T-cell (primary cell): Measurements from ENCODE around the gene HECW1. TPM values are rescaled to one million over a fixed set of nuclear protein-coding genes. Genes with fewer than 3 reads are reported as not detected.

ENCODE experiments used
- ATAC-seq, 4 experiments: fragments of 200-7000 bp in 3 of 4; fragments of 150-1000 bp in 1 of 4; cut with Tn5 transposase; replicated peaks in 1 of 4; 1 replicate in 3 of 4; 2 replicates in 1 of 4; pipeline ENCODE4 v1.10.0; 2021; ENCODE audit warnings: moderate library complexity in 3 of 4, mild to moderate bottlenecking in 2 of 4, moderate number of reproducible peaks in 1 of 4
- CTCF ChIA-PET, 2 donors: fragments of 300-600 bp; sonication (Branson Sonifier 250); formaldehyde crosslinking; loops; one replicate each; lab custom pipeline; 2022; ENCODE audit warnings: antibody characterized with exemption in 2 of 2; lab: Charles Lee
- POLR2A ChIA-PET, 2 donors: fragments of 300-600 bp; sonication (Branson Sonifier 250); formaldehyde crosslinking; loops; one replicate each; lab custom pipeline; 2022; ENCODE audit warnings: antibody characterized with exemption in 2 of 2; lab: Charles Lee
- DNase-seq, 35 experiments: peaks; one replicate each; pipeline versions ENCODE4 v3.0.0 to v3.0.0-alpha.2; 2013 to 2023
- H3K27ac ChIP-seq: one replicate; pipeline ENCODE4 v1.5.1; 2013; ENCODE audit warnings: low read length
- H3K27me3 ChIP-seq, 2 experiments: replicated peaks in 1 of 2; 1 replicate in 1 of 2; 2 replicates in 1 of 2; pipeline versions ENCODE4 v1.6.1 to v1.7.0; 2013; ENCODE audit warnings: low read length in 1 of 2, mixed read lengths in 1 of 2; ENCODE audit not compliant: control insufficient read depth in 2 of 2, insufficient read depth in 2 of 2; ENCODE audit errors: extremely low read depth in 1 of 2
- H3K36me3 ChIP-seq, 2 donors: 1 replicate in 1 of 2; 2 replicates in 1 of 2; pipeline versions ENCODE4 v1.6.1 to v1.7.0; 2013; ENCODE audit warnings: low read length in 1 of 2; ENCODE audit not compliant: control insufficient read depth in 2 of 2, insufficient read depth in 1 of 2; ENCODE audit errors: extremely low read depth in 1 of 2
- H3K4me1 ChIP-seq, 2 experiments: 1 replicate in 1 of 2; 2 replicates in 1 of 2; pipeline versions ENCODE4 v1.6.1 to v1.7.0; 2013; ENCODE audit warnings: low read length in 2 of 2, mixed read lengths in 1 of 2; ENCODE audit not compliant: insufficient read depth in 2 of 2, control insufficient read depth in 1 of 2; ENCODE audit errors: extremely low read depth in 1 of 2
- H3K4me3 ChIP-seq, 2 donors: 1 replicate in 1 of 2; 2 replicates in 1 of 2; pipeline versions ENCODE4 v1.5.1 to v1.7.0; 2013; ENCODE audit warnings: mild to moderate bottlenecking in 2 of 2, low read length in 1 of 2, moderate library complexity in 1 of 2; ENCODE audit not compliant: control insufficient read depth in 1 of 2; ENCODE audit errors: extremely low read depth in 1 of 2
- H3K9me3 ChIP-seq: 2 replicates; pipeline ENCODE4 v1.7.0; 2013
- H3K27ac Mint-ChIP-seq, 2 donors: one replicate each; pipeline ENCODE4 v1.8.0; 2020 to 2021; ENCODE audit warnings: mild to moderate bottlenecking in 2 of 2, mixed read lengths in 2 of 2
- H3K27me3 Mint-ChIP-seq, 2 donors: one replicate each; pipeline ENCODE4 v1.8.0; 2021 to 2022; ENCODE audit warnings: mixed read lengths in 2 of 2
- H3K36me3 Mint-ChIP-seq: one replicate; pipeline ENCODE4 v1.8.0; 2021; ENCODE audit warnings: mixed read lengths
- H3K4me1 Mint-ChIP-seq, 3 donors: one replicate each; pipeline ENCODE4 v1.8.0; 2020 to 2022; ENCODE audit warnings: mixed read lengths in 3 of 3, mild to moderate bottlenecking in 1 of 3
- H3K4me3 Mint-ChIP-seq, 3 donors: one replicate each; pipeline ENCODE4 v1.8.0; 2020 to 2022; ENCODE audit warnings: mild to moderate bottlenecking in 3 of 3, mixed read lengths in 3 of 3, moderate library complexity in 3 of 3
- H3K9me3 Mint-ChIP-seq, 3 donors: one replicate each; pipeline ENCODE4 v1.8.0; 2020 to 2022; ENCODE audit warnings: mixed read lengths in 3 of 3
- WGBS: methylation state at CpG from one replicate; pipeline ENCODE4 v1.1.5; 2013; ENCODE audit warnings: missing lambda C conversion rate; ENCODE audit not compliant: insufficient coverage; 5-methylcytosine and 5-hydroxymethylcytosine counted together
- total RNA-seq, 35 experiments: library from RNA in 6 of 35; stranded (reverse) in 6 of 35; fragments of 120-200 nt in 1 of 35; gene quantifications; one replicate each; pipeline versions ENCODE4 v1.2.1 to v1.2.4 and lab custom pipeline; 2013 to 2026

The HECW1 gene
- total RNA-seq, 5 donors from 2014 or later (not counting 1 experiment from before 2014, with no cell fraction given): not detected

GRCh38 chr7:43391518-43391917, 279.1 kb downstream of the HECW1 start:
- ATAC-seq (no peak), DNase-seq (no peak)
- no peaks in the 10 kb centered on the region for H3K36me3 ChIP-seq
- no peaks in the 10 kb centered on the region for H3K9me3 Mint-ChIP-seq
- H3K9me3 ChIP-seq: no peaks in the 10 kb centered on the region
- ChIA-PET CTCF (no interaction called here), POLR2A (interaction anchor here in 1 of 2 donors (0.6 kb wide), 1 partner anchor 84 kb away, joined by 4 read pairs; no protein-coding TSS in a partner anchor)
- H3K4me1 Mint-ChIP-seq: no peaks in the 10 kb centered on the region
- H3K4me3 ChIP-seq: no peak overlapping the region
- H3K36me3 Mint-ChIP-seq: no peaks in the 10 kb centered on the region
- H3K27me3 Mint-ChIP-seq: peaks cover 7 to 16% of the 10 kb centered on the region in 2 donors
- H3K27me3 ChIP-seq: no peaks in the 10 kb centered on the region
- H3K4me1 ChIP-seq: no peaks in the 10 kb centered on the region
- no CpG with 5 or more reads among the region's 1 CpG for WGBS
- no peak overlapping the region for H3K4me3 Mint-ChIP-seq
- H3K27ac Mint-ChIP-seq: no peak overlapping the region
- H3K27ac ChIP-seq: no peak overlapping the region

DNA sequence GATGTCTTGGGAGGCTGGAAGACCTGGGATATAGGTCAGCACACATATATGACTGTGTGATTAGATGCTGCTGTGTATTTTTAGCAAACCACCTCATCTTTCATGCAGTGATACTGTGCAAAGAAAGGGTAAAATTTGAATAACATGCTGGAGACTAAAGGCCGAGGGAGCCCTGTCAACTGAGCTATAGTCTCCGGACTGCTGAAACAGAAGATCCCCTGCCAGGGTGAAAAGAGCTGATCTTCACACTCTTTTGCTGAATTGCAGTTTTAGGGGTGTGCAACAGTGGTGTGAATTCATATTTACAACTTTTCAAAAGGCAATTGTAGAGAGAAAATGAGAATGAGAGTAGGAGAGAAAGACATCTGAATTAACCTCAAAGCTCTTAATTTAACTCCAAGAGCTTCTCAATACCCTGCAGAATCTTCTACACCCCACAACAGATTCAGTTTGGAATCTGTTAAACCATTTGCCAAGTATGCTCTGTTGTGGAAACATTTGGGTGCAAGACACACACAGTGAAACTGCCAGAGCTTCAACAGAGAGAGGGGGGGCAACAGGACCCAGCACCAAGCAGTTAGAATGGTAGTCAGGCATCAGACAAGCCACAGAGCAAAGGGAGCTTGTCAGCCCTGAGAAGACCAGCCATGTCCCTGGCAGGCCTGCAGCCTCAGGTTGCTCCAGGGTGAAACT, 280.3 kb downstream of the HECW1 start:
- ATAC-seq (no peak), DNase-seq (no peak)
- Histone ChIP-seq H3K27ac (no peak overlapping the region), H3K27me3 (no peaks in the 10 kb centered on the region), H3K4me3 (no peak overlapping the region), H3K36me3 (no peaks in the 10 kb centered on the region), H3K9me3 (no peaks in the 10 kb centered on the region), H3K4me1 (no peaks in the 10 kb centered on the region)
- CTCF ChIA-PET: no interaction called here
- Mint-ChIP-seq H3K4me3 (no peak overlapping the region), H3K36me3 (no peaks in the 10 kb centered on the region), H3K27ac (no peak overlapping the region), H3K9me3 (no peaks in the 10 kb centered on the region), H3K4me1 (no peaks in the 10 kb centered on the region), H3K27me3 (peaks cover 17 to 24% of the 10 kb centered on the region in 2 donors)
- POLR2A ChIA-PET: no interaction called here
- WGBS: 100% methylated on average over 1 of the region's 2 CpGs

DNA sequence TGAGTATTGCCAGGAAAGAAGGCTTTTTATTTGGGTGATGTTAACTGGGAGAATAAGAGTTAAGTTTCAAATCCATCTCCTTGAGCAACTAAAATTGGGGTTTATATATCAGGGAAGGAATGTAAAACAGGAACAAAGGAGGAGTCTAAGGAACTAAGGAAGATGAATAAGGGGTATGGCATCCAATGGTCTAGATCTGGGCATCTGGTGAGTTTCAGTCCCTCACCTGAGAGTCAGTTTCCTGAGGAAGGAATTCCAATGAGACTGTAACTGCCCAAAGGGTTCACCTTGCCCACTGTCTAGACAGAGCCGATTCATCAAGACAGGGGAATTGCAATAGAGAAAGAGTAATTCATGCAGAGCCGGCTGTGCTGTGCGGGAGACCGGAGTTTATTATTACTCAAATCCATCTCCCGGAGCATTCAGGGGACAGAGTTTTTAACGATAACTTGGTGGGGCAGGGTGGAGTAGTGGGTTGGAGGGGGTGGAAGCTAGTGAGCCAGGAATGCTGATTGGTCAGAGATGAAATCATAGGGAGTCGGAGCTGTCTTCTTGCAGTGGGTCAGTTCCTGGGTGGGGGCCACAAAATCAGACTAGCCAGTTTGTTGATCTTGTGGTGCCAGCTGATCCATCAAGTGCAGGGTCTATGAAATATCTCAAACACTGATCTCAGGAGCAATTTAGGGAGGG, 282.1 kb downstream of the HECW1 start:
- ChIA-PET POLR2A (no interaction called here), CTCF (no interaction called here)
- H3K27me3 ChIP-seq: no peaks in the 10 kb centered on the region
- WGBS: 89% methylated on average over 6 of the region's 7 CpGs
- Mint-ChIP-seq H3K27ac (no peak overlapping the region), H3K9me3 (no peaks in the 10 kb centered on the region), H3K36me3 (no peaks in the 10 kb centered on the region), H3K4me3 (no peak overlapping the region), H3K4me1 (no peaks in the 10 kb centered on the region), H3K27me3 (peaks cover 21 to 28% of the 10 kb centered on the region in 2 donors)
- no peaks in the 10 kb centered on the region for H3K9me3 ChIP-seq
- no peak overlapping the region for H3K4me3 ChIP-seq
- H3K27ac ChIP-seq: no peak overlapping the region
- H3K4me1 ChIP-seq: no peaks in the 10 kb centered on the region
- DNase-seq (no peak), ATAC-seq (no peak)
- no peaks in the 10 kb centered on the region for H3K36me3 ChIP-seq

GRCh38 chr7:43395351-43395750, 282.9 kb downstream of the HECW1 start:
- DNase-seq: no peak
- Histone ChIP-seq H3K36me3 (no peaks in the 10 kb centered on the region), H3K4me1 (no peaks in the 10 kb centered on the region), H3K27me3 (no peaks in the 10 kb centered on the region), H3K9me3 (no peaks in the 10 kb centered on the region), H3K27ac (no peak overlapping the region), H3K4me3 (no peak overlapping the region)
- Mint-ChIP-seq H3K4me1 (no peaks in the 10 kb centered on the region), H3K27ac (no peak overlapping the region), H3K9me3 (no peaks in the 10 kb centered on the region), H3K36me3 (no peaks in the 10 kb centered on the region), H3K27me3 (peaks cover 21 to 28% of the 10 kb centered on the region in 2 donors), H3K4me3 (no peak overlapping the region)
- ChIA-PET CTCF (no interaction called here), POLR2A (no interaction called here)
- no peak for ATAC-seq
- WGBS: 66% methylated on average over 2 of the region's 2 CpGs

DNA sequence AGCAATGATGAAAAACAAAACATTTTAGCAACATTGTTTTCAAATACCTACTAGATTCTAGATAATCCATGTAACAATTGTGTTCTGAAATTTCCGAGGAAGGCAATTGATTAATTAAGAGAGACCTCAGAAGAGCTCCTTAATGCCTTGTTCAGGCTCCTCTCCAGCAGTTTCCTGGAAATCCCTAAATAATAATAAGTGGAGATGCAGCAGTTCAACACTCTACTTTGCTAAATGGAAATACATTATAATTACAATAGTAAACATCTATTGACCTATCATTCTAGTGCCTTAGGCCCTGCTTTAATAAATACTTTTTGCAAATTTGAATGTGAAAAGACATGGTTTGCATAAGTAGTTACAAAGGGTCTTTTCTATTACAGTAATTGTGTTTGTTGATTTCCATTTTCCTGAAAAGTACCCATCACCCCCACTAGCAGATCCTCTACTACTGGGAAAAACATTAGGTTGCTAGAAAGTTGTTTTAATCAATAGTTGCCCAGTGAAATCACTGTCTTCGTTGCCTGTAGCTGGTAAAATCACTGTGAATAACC, 283.8 kb downstream of the HECW1 start:
- H3K4me3 Mint-ChIP-seq: no peak overlapping the region
- H3K36me3 Mint-ChIP-seq: no peaks in the 10 kb centered on the region
- no peak overlapping the region for H3K27ac Mint-ChIP-seq
- Histone ChIP-seq H3K9me3 (no peaks in the 10 kb centered on the region), H3K27ac (no peak overlapping the region), H3K4me1 (no peaks in the 10 kb centered on the region), H3K36me3 (no peaks in the 10 kb centered on the region), H3K4me3 (no peak overlapping the region), H3K27me3 (peaks cover 0 to 2% of the 10 kb centered on the region in 2 experiments)
- no peak for ATAC-seq
- ChIA-PET CTCF (no interaction called here), POLR2A (no interaction called here)
- no CpG with 5 or more reads among the region's 2 CpGs for WGBS
- DNase-seq: no peak
- no peaks in the 10 kb centered on the region for H3K4me1 Mint-ChIP-seq
- peaks cover 24 to 35% of the 10 kb centered on the region in 2 donors for H3K27me3 Mint-ChIP-seq
- no peaks in the 10 kb centered on the region for H3K9me3 Mint-ChIP-seq

DNA sequence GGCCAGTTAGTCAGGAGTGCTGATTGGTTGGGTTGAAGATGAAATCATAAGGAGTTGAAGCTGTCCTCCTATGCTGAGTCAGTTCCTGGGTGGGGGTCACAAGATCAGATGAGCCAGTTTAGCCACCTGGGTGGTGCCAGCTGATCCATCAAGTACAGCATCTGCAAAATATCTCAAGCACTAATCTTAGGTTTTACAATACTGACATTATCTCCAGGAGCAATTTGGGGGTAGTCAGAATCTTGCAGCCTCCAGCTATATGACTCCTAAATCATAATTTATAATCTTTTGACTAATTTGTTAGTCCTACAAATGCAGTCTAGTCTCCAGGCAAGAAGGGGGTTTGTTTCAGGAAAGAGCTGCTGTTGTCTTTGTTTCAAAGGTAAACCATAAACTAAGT, 286.4 kb downstream of the HECW1 start:
- no peaks in the 10 kb centered on the region for H3K36me3 Mint-ChIP-seq
- no peak for ATAC-seq

More for the DNA sequence above, 286.4 kb downstream of the HECW1 start:
- no peak for DNase-seq
- ChIA-PET CTCF (no interaction called here), POLR2A (no interaction called here)
- Histone ChIP-seq H3K4me3 (no peak overlapping the region), H3K9me3 (no peaks in the 10 kb centered on the region), H3K4me1 (no peaks in the 10 kb centered on the region), H3K27ac (no peak overlapping the region), H3K27me3 (peaks cover 2 to 4% of the 10 kb centered on the region in 2 experiments), H3K36me3 (no peaks in the 10 kb centered on the region)
- Mint-ChIP-seq H3K4me1 (no peaks in the 10 kb centered on the region), H3K27ac (no peak overlapping the region), H3K9me3 (no peaks in the 10 kb centered on the region), H3K4me3 (no peak overlapping the region), H3K27me3 (peaks cover 28 to 35% of the 10 kb centered on the region in 2 donors)
